ENCODE results near the gene RSRC1. TPM values are rescaled to one million over a fixed set of nuclear protein-coding genes. Genes with fewer than 3 reads are reported as not detected.

Gene RSRC1
- total and polyA plus RNA-seq, 2 of the 13 experiments (the other 11 are each of a cell fraction or from before 2014, with no cell fraction given), result 4.9 to 63.0 TPM

DNA sequence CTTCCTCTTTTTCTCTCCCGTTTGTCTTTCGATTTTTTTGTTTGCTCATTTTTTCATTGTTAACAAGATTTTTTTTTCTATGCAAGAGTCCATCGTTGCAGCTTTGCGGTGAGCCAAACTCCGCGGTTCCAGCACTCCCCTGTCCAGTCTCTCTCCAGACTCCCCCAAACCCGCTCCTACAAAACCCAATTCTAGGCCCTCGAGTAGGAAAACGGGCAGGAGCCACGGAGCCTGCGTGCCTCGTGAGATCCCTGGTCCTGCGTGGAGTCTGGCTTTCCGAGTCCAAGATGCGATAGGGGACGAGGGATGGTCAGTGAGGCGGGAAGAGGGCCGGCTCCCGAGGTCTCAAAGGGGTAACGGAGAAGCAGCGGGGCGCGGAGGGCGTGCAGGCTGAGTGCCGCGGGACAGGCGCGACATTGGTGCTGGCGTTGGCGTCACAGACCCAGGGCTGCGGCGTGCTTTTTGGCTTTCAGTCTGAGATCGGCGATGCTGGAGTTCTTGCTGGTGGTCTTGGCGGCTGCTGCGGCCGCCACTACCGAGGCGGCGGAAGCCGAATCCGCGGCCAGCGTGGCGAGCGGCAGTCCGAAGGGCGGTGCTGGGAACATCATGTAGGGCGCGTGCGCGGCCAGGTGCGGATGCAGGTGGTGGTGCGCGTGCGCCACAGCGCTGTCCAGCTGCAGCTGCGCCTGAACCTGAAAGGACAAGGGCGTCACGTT lies 12.1 kb upstream of the RSRC1 start (continued):
- TF ChIP-seq NFE2L1 (CRISPR knock-in tag; IDR thresholded peaks at IDR 0.05; ENCODE audit: borderline replicate concordance) (no peak), ZNF891 (CRISPR knock-in tag; IDR thresholded peaks at IDR 0.05) (peak; percentile 84), ATM (IDR thresholded peaks at IDR 0.05; ENCODE audit: borderline replicate concordance) (no peak), MYNN (CRISPR knock-in tag; IDR thresholded peaks at IDR 0.05; ENCODE audit: low read depth) (peak; percentile 76; the same call in 1 of the 2 replicates), ELF3 (CRISPR knock-in tag; IDR thresholded peaks at IDR 0.05) (peak; percentile 87), CHD4 (IDR thresholded peaks at IDR 0.05; ENCODE audit: borderline replicate concordance, low read length) (no peak), TBX3 (IDR thresholded peaks at IDR 0.05; ENCODE audit: borderline replicate concordance) (no peak), DRAP1 (CRISPR knock-in tag; IDR thresholded peaks at IDR 0.05) (peak; percentile 68; the same call in 1 of the 2 replicates), ZNF567 (CRISPR knock-in tag; IDR thresholded peaks at IDR 0.05; ENCODE audit: borderline replicate concordance) (peak; percentile 51; the same call in 1 of the 2 replicates), FOXK1 (CRISPR knock-in tag; IDR thresholded peaks at IDR 0.05; ENCODE audit: borderline replicate concordance, low read depth) (peak; percentile 45; the same call in 1 of the 2 replicates), YY1 (IDR thresholded peaks at IDR 0.05; ENCODE audit: insufficient read depth, insufficient replicate concordance, low read depth, low read length) (peak; percentile 77), ASH2L (IDR thresholded peaks at IDR 0.05; ENCODE audit: insufficient read length, low read depth, low read length) (peak; percentile 67), POLR2A (IDR thresholded peaks at IDR 0.05; ENCODE audit: insufficient read depth in 1 of 2, low read depth in 2 of 2, low read length in 2 of 2) (peak; percentile 75 to 86), NFYC (CRISPR knock-in tag; IDR thresholded peaks at IDR 0.05) (no peak), ZNF678 (CRISPR knock-in tag; IDR thresholded peaks at IDR 0.05) (no peak), AFF4 (CRISPR knock-in tag; IDR thresholded peaks at IDR 0.05) (no peak), WIZ (CRISPR knock-in tag; IDR thresholded peaks at IDR 0.05) (peak; percentile 98), ZNF737 (CRISPR knock-in tag; IDR thresholded peaks at IDR 0.05; ENCODE audit: borderline replicate concordance) (peak; percentile 47; the same call in 1 of the 2 replicates), ATRX (CRISPR knock-in tag; IDR thresholded peaks at IDR 0.05; ENCODE audit: borderline replicate concordance) (no peak), ZNF564 (CRISPR knock-in tag; IDR thresholded peaks at IDR 0.05) (peak; percentile 89), NR2C2 (CRISPR knock-in tag; IDR thresholded peaks at IDR 0.05; ENCODE audit: borderline replicate concordance) (0 out of 2 replicates have a peak, but pooled peaks have one; percentile 18), KAT8 (CRISPR knock-in tag; IDR thresholded peaks at IDR 0.05) (peak; percentile 82), ZNF44 (CRISPR knock-in tag; IDR thresholded peaks at IDR 0.05) (peak; percentile 94), ZC3H13 (CRISPR knock-in tag; IDR thresholded peaks at IDR 0.05) (no peak), NFE2L2 (IDR thresholded peaks at IDR 0.05; ENCODE audit: low read length) (no peak)

Data from HepG2 (cell line).